Ovary (tissue), 9 donors: Measurements from ENCODE around the gene CABP2. TPM values are rescaled to one million over a fixed set of nuclear protein-coding genes. Genes with fewer than 3 reads are reported as not detected.
A peak's percentile ranks its signal among the peaks of the same experiment; 100 is the strongest.
"Not testable (repeated sequence)": the region's sequence is repeated elsewhere in the genome, so short reads cannot be mapped to it uniquely, and the experiment has no call there.

Experiments used
- DNase-seq, 5 donors: peaks; one replicate each; pipeline ENCODE4 v3.0.0-alpha.2; 2019 to 2020
- H3K27ac ChIP-seq, 2 donors: fragments of 200-600 bp; one replicate each; pipeline versions ENCODE4 v1.5.1 to v1.8.0; 2019 to 2022
- H3K27me3 ChIP-seq: fragments of 200-600 bp; one replicate; pipeline ENCODE4 v1.8.0; 2022
- H3K36me3 ChIP-seq: fragments of 200-600 bp; sonication (generic); one replicate; pipeline ENCODE4 v1.5.1; 2019
- H3K4me1 ChIP-seq: one replicate; pipeline ENCODE4 v1.8.1; 2013; ENCODE audit warnings: mild to moderate bottlenecking, moderate library complexity; ENCODE audit not compliant: insufficient read depth
- H3K4me3 ChIP-seq: fragments of 200-600 bp; sonication (generic); one replicate; pipeline ENCODE4 v1.5.1; 2017
- H3K9me3 ChIP-seq, 2 donors: fragments of 200-600 bp in 1 of 2; sonication (generic) in 1 of 2; one replicate each; pipeline versions ENCODE4 v1.5.1 to v1.8.1; 2013 to 2019; ENCODE audit warnings: mild to moderate bottlenecking in 1 of 2, moderate library complexity in 1 of 2
- EP300 ChIP-seq: sonication (generic); formaldehyde crosslinking; IDR thresholded peaks from one replicate; pipeline ENCODE4 v1.6.1; 2017; ENCODE audit warnings: antibody characterized with exemption
- POLR2A ChIP-seq: fragments of 450-650 bp; IDR thresholded peaks from one replicate; pipeline ENCODE4 v1.6.1; 2017; ENCODE audit warnings: antibody characterized with exemption, mild to moderate bottlenecking, moderate library complexity
- WGBS, 3 donors: extraction: QIAGEN DNeasy Blood & Tissue Kit in 1 of 3; methylation state at CpG; one replicate each; pipeline versions ENCODE4 v1.1.5 to v1.1.7; 2013 to 2017; 5-methylcytosine and 5-hydroxymethylcytosine counted together
- intact Hi-C, 4 donors: fragments of 100-400 bp; cut with DNase I; formaldehyde crosslinking; loops; one replicate each; pipeline versions ENCODE4 v1.11.0 to v1.15.1; 2022 to 2023
- polyA plus RNA-seq, 2 donors: library from polyadenylated mRNA; stranded (reverse); fragments of 200-250 nt in 1 of 2; fragments of 350-450 nt in 1 of 2; fragmentation: Illumina TruSeq in 1 of 2; extraction: RNeasy Lipid Tissue Mini Kit (QIAGEN cat#74804) in 1 of 2; gene quantifications; one replicate each; pipeline ENCODE4 v1.2.3, GENCODE V29; 2013 to 2014
- total RNA-seq, 7 donors: library from RNA; depleted of rRNA in 2 of 7; stranded (reverse); fragments of >200 nt in 2 of 7; fragmentation: NEBNext Ultra II Directional in 3 of 7; extraction: Animal tissue kit (Norgen Biotek cat#: 25700) in 3 of 7; gene quantifications; one replicate each; pipeline versions ENCODE4 v1.1.0 to v1.2.4, GENCODE V29; 2016 to 2023
- TF ChIP-seq, protein P1 (sequence below), 3 donors: fragments of 450-650 bp in 2 of 3; fragments of 200-600 bp in 1 of 3; IDR thresholded peaks; one replicate each; pipeline versions ENCODE4 v1.5.1 to v1.8.0; 2016 to 2022; ENCODE audit warnings: antibody characterized with exemption in 3 of 3, mild to moderate bottlenecking in 1 of 3
- donor health status: DM: no; HTN: no; CAD: no; lungs with moderate emphysema.
- donor health status: DM: no; HTN: no; CAD: no.
- donor health status: Bipolar disorder and iron deficiency.
- donor health status: DM: yes; HTN: yes; CAD: no.
- donor health status: DM: no; HTN: no; CAD: no.
- donor health status: DM: yes; HTN: yes; CAD: no.

The CABP2 gene
- total and polyA plus RNA-seq, 9 donors, result not detected

DNA sequence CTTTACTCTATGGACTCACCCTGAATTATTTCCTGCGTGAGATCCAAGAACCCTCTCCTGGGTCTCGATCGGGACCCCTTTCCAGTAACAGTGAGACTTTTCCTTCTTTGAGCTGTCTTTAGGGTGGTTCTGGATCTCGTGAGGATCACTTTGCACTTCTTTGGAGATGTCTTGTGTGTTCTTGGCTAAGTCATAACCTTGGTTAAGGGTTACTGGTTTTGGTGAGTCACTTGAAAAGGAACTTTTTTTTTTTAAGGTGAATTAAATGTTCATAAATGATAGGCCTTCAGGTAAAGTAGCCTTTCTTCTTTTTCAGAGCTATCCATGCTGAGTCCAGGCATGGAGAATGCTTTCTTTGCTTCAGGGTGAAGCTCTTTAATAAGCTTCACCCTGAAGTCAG, 41.0 kb upstream of the CABP2 start:
- Histone ChIP-seq H3K4me1 (peaks cover 5% of the 10 kb centered on the region), H3K27ac (no peak overlapping the region), H3K27me3 (no peaks in the 10 kb centered on the region), H3K36me3 (no peaks in the 10 kb centered on the region), H3K9me3 (no peaks in the 10 kb centered on the region), H3K4me3 (no peak overlapping the region)
- 84 to 89% (median 84%) methylated on average over 4 of the region's 4 CpGs for WGBS, 3 donors
- TF ChIP-seq POLR2A, result no peak
- TF ChIP-seq EP300, result no peak
- TF ChIP-seq, protein P1, sequence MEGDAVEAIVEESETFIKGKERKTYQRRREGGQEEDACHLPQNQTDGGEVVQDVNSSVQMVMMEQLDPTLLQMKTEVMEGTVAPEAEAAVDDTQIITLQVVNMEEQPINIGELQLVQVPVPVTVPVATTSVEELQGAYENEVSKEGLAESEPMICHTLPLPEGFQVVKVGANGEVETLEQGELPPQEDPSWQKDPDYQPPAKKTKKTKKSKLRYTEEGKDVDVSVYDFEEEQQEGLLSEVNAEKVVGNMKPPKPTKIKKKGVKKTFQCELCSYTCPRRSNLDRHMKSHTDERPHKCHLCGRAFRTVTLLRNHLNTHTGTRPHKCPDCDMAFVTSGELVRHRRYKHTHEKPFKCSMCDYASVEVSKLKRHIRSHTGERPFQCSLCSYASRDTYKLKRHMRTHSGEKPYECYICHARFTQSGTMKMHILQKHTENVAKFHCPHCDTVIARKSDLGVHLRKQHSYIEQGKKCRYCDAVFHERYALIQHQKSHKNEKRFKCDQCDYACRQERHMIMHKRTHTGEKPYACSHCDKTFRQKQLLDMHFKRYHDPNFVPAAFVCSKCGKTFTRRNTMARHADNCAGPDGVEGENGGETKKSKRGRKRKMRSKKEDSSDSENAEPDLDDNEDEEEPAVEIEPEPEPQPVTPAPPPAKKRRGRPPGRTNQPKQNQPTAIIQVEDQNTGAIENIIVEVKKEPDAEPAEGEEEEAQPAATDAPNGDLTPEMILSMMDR (IDR thresholded peaks at IDR 0.05), result no peak
- no peak for DNase-seq
- intact Hi-C loops, result no loop called here

DNA sequence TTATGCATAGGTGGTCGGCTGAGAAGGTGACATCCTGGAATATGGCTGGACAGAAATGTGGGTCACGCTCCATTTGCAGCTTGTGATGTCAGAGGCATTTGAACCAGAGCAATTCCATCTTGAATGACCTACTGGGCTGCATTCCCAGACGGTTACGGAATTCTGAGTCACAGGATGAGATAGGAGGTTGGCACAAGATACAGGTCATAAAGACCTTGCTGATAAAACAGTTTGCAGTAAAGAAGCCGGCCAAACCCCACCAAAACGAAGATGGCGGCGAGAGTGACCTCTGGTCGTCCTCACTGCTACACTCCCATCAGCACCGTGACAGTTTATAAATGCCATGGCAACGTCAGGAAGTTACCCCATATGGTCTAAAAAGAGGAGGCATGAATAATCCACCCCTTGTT, 40.5 kb upstream of the CABP2 start:
- intact Hi-C loops, H3K27ac ChIP-seq, H3K4me1 ChIP-seq, H3K9me3 ChIP-seq, H3K4me3 ChIP-seq, H3K27me3 ChIP-seq, H3K36me3 ChIP-seq: not testable (repeated sequence)
- 13 to 28% (median 14%) methylated on average over 11 of the region's 11 CpGs for WGBS, 3 donors
- DNase-seq, result peak; percentile 50 to 82 (median 70)

DNA sequence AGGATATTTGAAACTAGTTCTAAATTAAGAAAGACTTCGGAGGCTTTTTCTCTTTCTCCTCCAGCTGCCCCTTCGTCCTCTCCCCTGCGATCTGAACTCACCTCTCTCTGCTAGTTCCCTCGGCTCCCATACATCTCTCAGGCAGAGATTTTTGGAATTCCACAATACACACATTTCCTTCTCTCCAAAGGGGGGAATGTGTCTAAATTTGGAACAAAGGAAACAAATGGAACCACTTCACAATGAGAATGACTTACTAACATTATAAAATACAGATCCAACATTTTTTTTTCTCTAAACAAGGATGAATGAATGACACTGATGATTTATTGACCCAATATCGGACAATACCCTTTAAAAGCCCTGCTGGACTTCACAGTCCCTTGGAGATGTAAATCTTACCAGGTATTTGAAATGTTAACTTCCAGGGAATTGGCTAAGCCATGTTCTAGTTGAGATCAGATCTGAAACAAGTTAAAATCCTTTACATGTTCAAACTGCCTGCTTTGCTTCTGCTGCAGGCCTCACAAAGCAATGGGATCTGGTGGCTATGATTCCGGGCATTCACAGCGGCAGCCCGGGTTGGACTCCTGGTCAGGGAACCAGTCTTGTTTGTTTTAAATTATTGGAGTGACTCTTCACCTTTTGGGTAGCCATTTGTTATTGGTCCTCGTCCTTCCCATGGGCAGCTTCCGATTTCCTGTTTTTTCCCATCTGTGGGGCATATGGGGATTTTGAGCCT, 39.9 kb upstream of the CABP2 start:
- no peak overlapping the region for H3K27ac ChIP-seq

DNA sequence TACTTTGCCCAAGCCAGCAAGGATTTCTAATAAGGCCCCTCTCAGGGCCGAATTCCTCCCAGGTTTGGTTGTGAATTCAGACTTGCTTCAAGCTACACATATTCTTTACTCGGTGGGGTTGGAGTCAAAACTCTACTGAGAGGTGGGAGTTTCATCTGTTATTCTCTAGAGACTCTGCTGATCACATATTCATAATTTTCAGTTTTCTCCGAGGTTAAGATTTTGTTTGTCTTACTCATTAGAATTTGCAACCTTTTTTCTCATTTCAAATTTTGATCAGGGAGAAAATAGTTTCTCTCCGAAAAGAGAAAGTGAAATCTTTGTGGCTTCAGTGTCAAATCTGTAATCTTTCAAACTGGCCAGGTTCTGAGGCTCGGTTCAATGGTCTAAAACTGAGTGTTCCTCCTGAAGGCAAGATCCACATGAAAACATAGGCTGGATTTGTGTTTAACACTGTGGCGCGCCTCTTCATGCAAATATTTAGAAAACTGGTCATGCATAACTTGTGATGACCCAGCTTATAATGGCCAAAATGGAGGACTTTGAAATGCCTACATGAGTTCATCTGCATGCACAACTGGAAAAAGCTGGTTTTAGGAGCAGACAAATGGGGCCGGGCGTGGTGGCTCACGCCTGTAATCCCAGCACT, 38.8 kb upstream of the CABP2 start:
- WGBS, 3 donors, result 73 to 80% (median 78%) methylated on average over 10 of the region's 10 CpGs
- intact Hi-C loops, result no loop called here
- no peak overlapping the region for H3K27ac ChIP-seq

More for the DNA sequence above, 39.9 kb upstream of the CABP2 start:
- intact Hi-C loops, result no loop called here
- DNase-seq, result no peak
- no peaks in the 10 kb centered on the region for H3K36me3 ChIP-seq
- H3K9me3 ChIP-seq, result no peaks in the 10 kb centered on the region
- H3K27me3 ChIP-seq, result no peaks in the 10 kb centered on the region
- TF ChIP-seq, protein P1 (IDR thresholded peaks at IDR 0.05), result no peak
- TF ChIP-seq EP300 (no peak), POLR2A (no peak)
- WGBS, 3 donors, result 44 to 49% (median 49%) methylated on average over 10 of the region's 10 CpGs
- H3K4me3 ChIP-seq, result no peak overlapping the region
- peaks cover 5% of the 10 kb centered on the region for H3K4me1 ChIP-seq

DNA sequence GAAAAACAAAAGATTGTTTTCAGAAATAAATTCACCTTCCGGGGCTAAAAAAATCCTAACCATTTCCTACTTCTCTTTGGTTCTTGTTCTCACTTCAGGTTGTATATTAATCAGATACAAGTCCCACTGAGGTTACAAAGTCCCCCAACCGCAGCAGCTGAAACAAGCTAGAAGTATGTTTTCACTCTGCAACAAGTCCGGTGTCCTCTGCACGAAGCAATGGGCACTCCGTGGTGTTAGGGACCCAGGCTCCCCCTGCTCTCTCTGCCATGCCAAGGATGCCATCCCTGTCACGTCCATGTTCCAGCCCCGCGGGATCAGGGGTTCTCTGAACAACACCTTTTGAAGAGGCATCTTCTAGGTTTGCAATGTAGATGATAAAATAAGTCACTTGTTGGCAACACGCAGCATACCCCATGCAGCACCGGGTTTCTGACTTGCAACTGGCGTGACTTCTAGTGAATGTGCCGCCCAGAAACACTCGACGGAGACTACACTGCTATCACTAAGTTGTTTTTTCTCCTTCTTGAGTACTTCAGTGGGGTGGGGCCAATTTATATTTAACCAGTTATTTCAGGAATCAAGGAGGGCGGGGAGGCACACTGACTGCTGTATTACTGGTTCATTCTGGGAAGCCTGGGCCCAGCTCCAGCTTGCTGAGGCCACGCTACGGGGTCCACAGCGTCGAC, 35.0 kb upstream of the CABP2 start:
- Histone ChIP-seq H3K36me3 (no peaks in the 10 kb centered on the region), H3K9me3 (no peaks in the 10 kb centered on the region), H3K27me3 (no peaks in the 10 kb centered on the region), H3K4me1 (no peaks in the 10 kb centered on the region), H3K4me3 (no peak overlapping the region), H3K27ac (no peak overlapping the region)
- 28 to 47% (median 39%) methylated on average over 19 of the region's 19 CpGs for WGBS, 3 donors
- TF ChIP-seq, protein P1 (IDR thresholded peaks at IDR 0.05), result no peak
- DNase-seq, result no peak
- intact Hi-C loops, result no loop called here

More for the DNA sequence above, 38.8 kb upstream of the CABP2 start:
- peaks cover 5% of the 10 kb centered on the region for H3K4me1 ChIP-seq
- no peak for TF ChIP-seq POLR2A
- H3K4me3 ChIP-seq, result no peak overlapping the region
- no peak for DNase-seq
- H3K27me3 ChIP-seq, result no peaks in the 10 kb centered on the region
- H3K36me3 ChIP-seq, result no peaks in the 10 kb centered on the region
- H3K9me3 ChIP-seq, result no peaks in the 10 kb centered on the region
